HG02571 (cell line): Measurements from ENCODE around the gene NUTM2E.
"Not testable (repeated sequence)": the region's sequence is repeated elsewhere in the genome, so short reads cannot be mapped to it uniquely, and the experiment has no call there.

ENCODE experiments used
- ATAC-seq: cut with Tn5 transposase; IDR thresholded peaks from one replicate; pipeline ENCODE4 v1.9.1; 2021; ENCODE audit warnings: mild to moderate bottlenecking, moderate library complexity; ENCODE audit not compliant: unreplicated experiment

Gene NUTM2E

DNA sequence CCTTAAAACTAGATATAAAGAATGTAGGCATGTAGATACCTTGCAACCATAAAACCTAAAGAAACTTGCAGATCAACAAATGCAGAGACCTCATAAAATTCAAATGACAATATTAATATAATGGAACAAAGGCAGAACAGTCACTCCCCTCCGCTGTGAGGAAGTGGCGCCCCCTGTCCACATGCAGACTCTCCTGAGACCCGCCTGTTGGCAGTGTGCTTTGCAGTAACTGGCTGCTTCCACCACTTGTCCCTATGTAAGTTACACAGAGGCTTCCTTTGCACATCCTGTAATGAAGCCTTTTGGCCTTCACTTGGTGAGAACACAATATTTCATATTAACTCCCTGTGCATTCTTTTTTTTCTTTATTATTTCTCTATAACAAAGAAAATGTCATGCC lies 36.3 kb downstream of the NUTM2E start:
- ATAC-seq = not testable (repeated sequence)

DNA sequence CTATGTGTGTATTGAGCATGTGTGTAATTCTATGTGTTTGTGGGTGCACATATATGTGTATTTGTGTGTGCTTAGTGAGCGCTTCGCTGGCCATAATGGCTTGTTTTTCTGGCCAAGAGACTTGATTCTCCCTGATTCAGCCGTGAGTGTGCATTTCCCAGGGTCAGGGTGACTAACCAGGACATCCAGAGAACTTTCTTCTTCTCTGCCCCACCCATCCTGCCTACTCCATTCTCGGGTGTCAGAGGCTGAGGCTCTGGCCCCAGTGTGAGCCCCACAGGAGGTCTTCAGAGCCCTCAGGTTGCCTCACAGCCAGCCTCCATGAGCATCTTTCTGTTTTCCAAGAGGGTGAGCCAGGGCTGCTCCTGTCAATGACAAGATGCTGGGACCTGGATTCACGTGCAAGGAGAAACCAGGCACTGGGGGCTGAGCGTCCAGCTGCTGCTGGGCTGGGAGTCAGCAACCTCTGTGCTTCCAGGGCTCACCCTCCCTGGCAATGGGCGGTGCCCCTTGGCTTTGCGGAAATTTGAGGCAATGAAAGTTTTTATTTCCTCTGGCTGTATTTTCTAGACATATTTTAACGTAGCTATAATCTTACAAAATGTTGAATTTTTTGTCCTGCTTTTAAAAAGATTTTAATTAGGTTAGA lies 40.5 kb downstream of the NUTM2E start:
- ATAC-seq = not testable (repeated sequence)

DNA sequence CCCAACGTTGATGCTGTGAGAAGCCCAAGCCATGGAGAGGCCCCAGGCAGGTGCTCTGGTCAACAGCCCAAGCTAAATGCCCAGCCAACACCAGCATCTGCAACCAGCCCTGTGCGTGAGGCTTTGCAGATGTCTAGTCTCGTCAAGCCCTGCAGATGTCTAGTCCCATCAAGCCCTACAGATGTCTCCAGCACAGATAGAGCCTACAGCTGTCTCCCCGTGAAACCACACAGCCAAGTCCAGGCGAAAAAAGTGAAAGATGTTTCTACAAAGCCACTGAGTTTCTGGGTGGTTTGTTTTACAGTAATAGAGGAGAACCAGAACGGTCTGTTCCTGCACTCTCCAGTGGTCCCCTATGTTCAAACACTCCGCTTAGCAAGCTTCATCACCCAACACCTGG lies 41.5 kb downstream of the NUTM2E start:
- not testable (repeated sequence) for ATAC-seq

DNA sequence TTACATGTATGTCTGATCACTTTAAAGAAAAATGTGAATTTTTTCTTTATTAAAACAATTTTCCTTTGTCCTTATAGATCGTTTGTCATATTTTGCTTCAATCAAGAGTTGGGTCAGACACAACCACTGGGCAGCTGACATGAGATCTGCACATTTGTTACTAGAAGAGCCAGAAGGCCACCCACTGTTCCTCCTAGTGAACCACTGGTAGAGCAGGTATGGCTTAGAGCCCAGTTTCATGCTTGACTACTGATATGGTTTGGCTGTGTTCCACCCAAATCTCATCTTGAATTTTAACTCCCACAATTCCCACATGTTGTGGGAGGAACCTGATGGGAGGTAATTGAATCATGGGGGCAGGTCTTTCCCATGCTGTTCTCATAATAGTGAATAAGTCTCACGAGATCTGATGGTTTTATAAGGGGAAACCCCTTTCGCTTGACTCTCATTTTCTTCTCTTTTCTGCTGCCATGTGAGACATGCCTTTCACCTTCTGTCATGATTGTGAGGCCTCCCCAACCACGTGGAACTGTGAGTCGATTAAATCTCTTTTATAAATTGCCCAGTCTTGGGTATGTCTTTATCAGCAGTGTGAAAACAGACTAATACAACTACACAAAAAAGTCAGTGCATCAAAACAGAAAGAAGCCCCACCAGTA lies 43.0 kb downstream of the NUTM2E start:
- not testable (repeated sequence) for ATAC-seq

DNA sequence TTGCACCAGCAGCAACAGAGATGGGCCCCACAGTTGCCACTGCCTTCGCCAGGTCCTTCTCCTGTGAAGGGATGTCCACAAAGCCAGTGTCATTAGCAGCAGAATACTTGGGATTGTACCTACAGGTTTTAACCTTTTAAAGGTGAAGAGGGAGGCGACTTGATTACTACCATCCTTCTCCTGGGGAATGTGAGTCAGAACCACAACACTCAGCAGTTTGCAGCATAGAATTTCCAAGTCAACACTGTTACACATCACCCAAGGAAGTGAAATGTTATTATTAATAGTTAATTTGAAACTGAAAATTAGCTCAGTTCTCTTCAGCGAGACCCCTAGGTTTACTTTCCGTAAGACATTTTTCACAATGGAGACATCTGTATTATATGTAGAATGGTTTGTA lies 45.2 kb downstream of the NUTM2E start:
- not testable (repeated sequence) for ATAC-seq
